MM.1S (cell line): ENCODE results near the gene SMCHD1.
A peak's percentile ranks its signal among the peaks of the same experiment; 100 is the strongest.

ENCODE experiments used
- DNase-seq: peaks from one replicate; pipeline ENCODE4 v3.0.0-alpha.2; 2015
- H2AFZ ChIP-seq: fragments of 300-600 bp; sonication (generic); 2 replicates; pipeline ENCODE4 v1.6.0; 2016; ENCODE audit warnings: antibody characterized with exemption, low read length
- H3F3A ChIP-seq: fragments of 300-600 bp; sonication (generic); 2 replicates; pipeline ENCODE4 v1.6.1; 2016; ENCODE audit warnings: mild to moderate bottlenecking, antibody characterized with exemption, low read length, moderate library complexity, mixed read lengths; ENCODE audit not compliant: insufficient read depth
- H3K27ac ChIP-seq: fragments of 300-600 bp; sonication (generic); 2 replicates; pipeline ENCODE4 v1.5.1; 2016; ENCODE audit warnings: mild to moderate bottlenecking, low read length
- H3K27me3 ChIP-seq: fragments of 300-600 bp; sonication (generic); replicated peaks from 2 replicates; pipeline ENCODE4 v1.6.0; 2016; ENCODE audit warnings: low read length; ENCODE audit not compliant: insufficient read depth
- H3K36me3 ChIP-seq: fragments of 300-600 bp; sonication (generic); replicated peaks from 2 replicates; pipeline ENCODE4 v1.6.1; 2016; ENCODE audit warnings: mild to moderate bottlenecking, low read length, mixed read lengths; ENCODE audit not compliant: insufficient read depth
- H3K4me1 ChIP-seq: fragments of 300-600 bp; sonication (generic); 2 replicates; pipeline ENCODE4 v1.6.1; 2016; ENCODE audit warnings: low read length, mixed read lengths
- H3K4me2 ChIP-seq: fragments of 300-600 bp; sonication (generic); 2 replicates; pipeline ENCODE4 v1.6.0; 2016; ENCODE audit warnings: low read depth, low read length
- H3K4me3 ChIP-seq: fragments of 300-600 bp; sonication (generic); 2 replicates; pipeline ENCODE4 v1.5.1; 2016; ENCODE audit warnings: low read length, mixed read lengths
- H3K79me2 ChIP-seq: fragments of 300-600 bp; sonication (generic); 2 replicates; pipeline ENCODE4 v1.6.1; 2016; ENCODE audit warnings: mixed run types, low read length, mixed read lengths
- H3K9ac ChIP-seq: fragments of 300-600 bp; sonication (generic); 2 replicates; pipeline ENCODE4 v1.6.1; 2016; ENCODE audit warnings: low read length, mixed read lengths
- H3K9me2 ChIP-seq: fragments of 300-600 bp; sonication (generic); replicated peaks from 2 replicates; pipeline ENCODE4 v1.6.1; 2016; ENCODE audit warnings: mild to moderate bottlenecking, low read length, mixed read lengths; ENCODE audit not compliant: insufficient read depth
- H3K9me3 ChIP-seq: fragments of 300-600 bp; sonication (generic); replicated peaks from 2 replicates; pipeline ENCODE4 v1.6.1; 2016; ENCODE audit warnings: mild to moderate bottlenecking, low read length, mixed read lengths; ENCODE audit not compliant: insufficient read depth
- H4K20me1 ChIP-seq: fragments of 300-600 bp; sonication (generic); 2 replicates; pipeline ENCODE4 v1.6.1; 2016; ENCODE audit warnings: mild to moderate bottlenecking, low read length, moderate library complexity, mixed read lengths; ENCODE audit not compliant: insufficient read depth
- CTCF ChIP-seq: fragments of 300-600 bp; sonication (generic); IDR thresholded peaks from 2 replicates; pipeline ENCODE4 v1.5.1; 2016; ENCODE audit warnings: antibody characterized with exemption, low read length, mixed read lengths
- EZH2 ChIP-seq: fragments of 300-600 bp; sonication (generic); optimal IDR thresholded peaks from 2 replicates; pipeline ENCODE3; 2017; ENCODE audit warnings: low read depth, mild to moderate bottlenecking, antibody characterized with exemption, low read length, mixed read lengths
- EZH2phosphoT487 ChIP-seq: fragments of 300-600 bp; sonication (generic); IDR thresholded peaks from 2 replicates; pipeline ENCODE4 v1.6.1; 2018; ENCODE audit warnings: antibody characterized with exemption, low read length

Gene SMCHD1

GRCh38 chr18:2635586-2635985, 19.9 kb upstream of the SMCHD1 start:
- H2AFZ ChIP-seq = no peak overlapping the region

GRCh38 chr18:2636126-2636631, 19.3 kb upstream of the SMCHD1 start:
- DNase-seq = no peak
- Histone ChIP-seq H3F3A (peaks cover 46% of the 10 kb centered on the region), H4K20me1 (no peaks in the 10 kb centered on the region), H3K9me3 (no peaks in the 10 kb centered on the region), H2AFZ (peak overlapping the region; percentile 78), H3K79me2 (no peaks in the 10 kb centered on the region), H3K4me3 (peak overlapping the region; percentile 51), H3K36me3 (no peaks in the 10 kb centered on the region), H3K9me2 (no peaks in the 10 kb centered on the region), H3K27me3 (no peaks in the 10 kb centered on the region), H3K9ac (peak overlapping the region; percentile 56), H3K27ac (peak overlapping the region; percentile 93), H3K4me1 (peaks cover 43% of the 10 kb centered on the region), H3K4me2 (peak overlapping the region; percentile 79)
- TF ChIP-seq EZH2phosphoT487 = no peak
- no peak for TF ChIP-seq CTCF
- no peak for TF ChIP-seq EZH2

More at GRCh38 chr18:2635586-2635985, 19.9 kb upstream of the SMCHD1 start:
- Histone ChIP-seq H3K27ac (peak overlapping the region; percentile 93; the same call in 1 of the 2 replicates), H3K4me3 (no peak overlapping the region), H3K9me3 (no peaks in the 10 kb centered on the region), H3K4me2 (no peak overlapping the region), H3K79me2 (no peaks in the 10 kb centered on the region), H3K36me3 (no peaks in the 10 kb centered on the region), H4K20me1 (no peaks in the 10 kb centered on the region), H3K4me1 (peaks cover 39% of the 10 kb centered on the region), H3K27me3 (no peaks in the 10 kb centered on the region), H3K9ac (no peak overlapping the region), H3F3A (peaks cover 41% of the 10 kb centered on the region), H3K9me2 (no peaks in the 10 kb centered on the region)
- DNase-seq = no peak
- TF ChIP-seq EZH2phosphoT487 (no peak), EZH2 (no peak), CTCF (no peak)

- H3F3A ChIP-seq = peaks cover 53% of the 10 kb centered on the region
- peak overlapping the region; percentile 6; the same call in 1 of the 2 replicates for H3K9ac ChIP-seq
- H4K20me1 ChIP-seq = no peaks in the 10 kb centered on the region
- no peaks in the 10 kb centered on the region for H3K9me2 ChIP-seq
- no peak for TF ChIP-seq EZH2
- TF ChIP-seq EZH2phosphoT487 = no peak
- no peak for TF ChIP-seq CTCF
- H3K27me3 ChIP-seq = no peaks in the 10 kb centered on the region
- peak overlapping the region; percentile 82 for H3K4me2 ChIP-seq
- no peak overlapping the region for H2AFZ ChIP-seq
- peak; percentile 92 for DNase-seq
- H3K4me3 ChIP-seq = no peak overlapping the region
- peaks cover 53% of the 10 kb centered on the region for H3K4me1 ChIP-seq
- H3K9me3 ChIP-seq = no peaks in the 10 kb centered on the region
- H3K27ac ChIP-seq = peak overlapping the region; percentile 79
- H3K79me2 ChIP-seq = no peaks in the 10 kb centered on the region
- H3K36me3 ChIP-seq = no peaks in the 10 kb centered on the region
These were observed 13.9 kb upstream of the SMCHD1 start for GRCh38 chr18:2641638-2642037.
